ENCODE measurements around the gene TEKTIP1.
A peak's percentile ranks its signal among the peaks of the same experiment; 100 is the strongest.

Gene TEKTIP1

DNA sequence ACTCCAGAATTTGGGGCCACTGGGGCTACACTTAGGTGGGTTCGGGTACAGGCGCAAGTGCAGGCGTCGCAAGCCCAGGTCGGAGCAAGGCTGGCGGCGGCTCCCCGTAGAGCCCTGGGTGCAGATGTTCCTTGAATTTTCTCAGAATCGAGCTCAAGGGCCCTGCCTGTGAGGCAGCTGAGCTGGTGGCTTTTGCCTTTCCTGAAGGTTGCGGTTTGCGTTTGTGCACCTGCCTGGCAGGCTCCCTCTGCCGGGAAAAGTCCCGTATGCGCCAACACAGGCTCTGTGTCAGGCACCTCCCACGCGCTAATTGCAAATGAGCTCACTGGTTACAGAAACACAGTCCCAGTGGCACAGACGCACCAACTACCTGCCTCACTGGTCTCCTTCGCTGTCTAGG lies 44.4 kb upstream of the TEKTIP1 start:
- no peak for TF ChIP-seq CTCF (IDR thresholded peaks at IDR 0.05; ENCODE audit: low read depth, low read length)
- DNase-seq (ENCODE audit: extremely low read depth, low read depth), result no peak

GRCh38 chr19:3496392-3497273 lies 42.3 kb upstream of the TEKTIP1 start:
- no peak for TF ChIP-seq CTCF (IDR thresholded peaks at IDR 0.05; ENCODE audit: low read depth, low read length)
- DNase-seq (ENCODE audit: extremely low read depth, low read depth), result no peak

DNA sequence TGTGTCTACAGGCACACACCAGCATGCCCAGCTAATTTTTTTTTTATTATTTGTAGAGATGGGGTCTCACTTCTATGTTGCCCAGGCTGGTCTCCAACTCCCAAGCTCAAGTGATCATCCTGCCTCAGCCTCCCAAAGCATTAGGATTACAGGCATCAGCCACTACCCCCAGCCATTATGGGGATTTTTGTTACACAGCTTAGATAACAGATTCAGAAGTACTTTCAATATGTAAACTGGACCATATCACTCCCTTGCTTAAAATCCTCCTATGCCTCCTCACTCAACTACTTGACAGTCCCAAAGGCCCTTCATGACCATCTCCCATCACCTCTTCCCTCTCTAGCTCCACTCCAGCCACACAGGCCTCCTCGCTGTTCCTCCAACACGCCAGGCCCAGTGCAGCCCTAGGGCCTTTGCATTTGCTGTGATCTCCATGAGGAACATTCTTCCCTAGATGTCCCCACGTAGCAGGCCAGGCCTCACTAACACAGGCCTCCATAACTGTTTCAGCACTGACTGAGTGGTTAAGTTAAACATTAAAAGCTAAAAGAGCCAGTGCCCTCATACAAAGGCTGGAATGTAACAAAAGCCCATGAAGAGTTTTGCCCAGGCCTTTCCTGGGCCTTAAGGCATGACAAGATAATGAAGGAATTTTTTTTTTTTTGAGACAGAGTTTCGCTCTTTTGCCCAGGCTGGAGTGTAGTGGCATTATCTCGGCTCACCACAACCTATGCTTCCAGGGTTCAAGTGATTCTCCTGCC lies 41.0 kb upstream of the TEKTIP1 start:
- DNase-seq (ENCODE audit: extremely low read depth, low read depth), result no peak
- no peak for TF ChIP-seq CTCF (IDR thresholded peaks at IDR 0.05; ENCODE audit: low read depth, low read length)

- TF ChIP-seq CTCF (IDR thresholded peaks at IDR 0.05; ENCODE audit: low read depth, low read length), result no peak
- DNase-seq (ENCODE audit: extremely low read depth, low read depth), result no peak
Measured at GRCh38 chr19:3499738-3500428, 39.1 kb upstream of the TEKTIP1 start.

DNA sequence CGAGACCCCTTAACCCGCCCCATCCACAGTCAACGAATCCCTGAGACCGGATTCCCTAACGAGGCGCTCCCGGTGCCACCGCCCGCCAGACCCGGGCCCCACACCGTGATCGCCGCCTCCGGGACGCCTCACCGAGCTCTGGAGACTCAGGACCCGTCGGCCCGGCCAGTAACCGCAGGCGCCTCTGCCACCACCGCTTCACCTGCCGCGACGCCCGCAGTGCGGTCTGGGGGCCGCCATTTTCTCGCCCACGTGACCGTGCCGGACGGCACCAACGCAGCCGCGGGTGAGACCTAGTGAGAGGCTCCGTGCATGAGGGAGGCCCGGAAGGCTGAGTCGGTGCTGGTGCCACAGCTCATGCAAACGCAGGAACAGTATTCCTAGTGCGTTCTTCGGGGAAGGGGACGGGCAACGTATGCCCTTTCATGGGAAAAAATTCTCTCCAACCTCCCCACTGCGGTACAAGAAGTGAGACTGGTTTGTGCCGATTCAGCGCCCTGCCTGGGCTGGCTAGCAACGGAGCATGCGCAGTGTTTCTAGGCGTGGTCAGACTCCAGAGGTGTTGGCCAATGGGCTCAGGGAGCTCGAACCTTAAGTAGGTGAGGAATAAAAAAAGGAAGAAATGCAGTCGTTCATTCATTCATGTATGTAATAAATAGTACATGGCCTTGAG lies 38.4 kb upstream of the TEKTIP1 start, which contains the start of gene DOHH:
TSS of gene DOHH (minus strand) at position 246 of the 673 bp plus-strand sequence. CDS start 3,860 bp downstream, outside the sequence.
- TF ChIP-seq CTCF (IDR thresholded peaks at IDR 0.05; ENCODE audit: low read depth, low read length), result no peak

GRCh38 chr19:3501780-3502179 lies 37.2 kb upstream of the TEKTIP1 start:
- TF ChIP-seq CTCF (IDR thresholded peaks at IDR 0.05; ENCODE audit: low read depth, low read length), result no peak

More for the DNA sequence above, 38.4 kb upstream of the TEKTIP1 start, which contains the start of gene DOHH:
- peak; percentile 91 for DNase-seq (ENCODE audit: extremely low read depth, low read depth)

More at GRCh38 chr19:3501780-3502179, 37.2 kb upstream of the TEKTIP1 start:
- no peak for DNase-seq (ENCODE audit: extremely low read depth, low read depth)

All from AG09319 (cell line).